C1 segment of cervical spinal cord (tissue), 14 donors: Measurements from ENCODE around the gene TMEM107.
A peak's percentile ranks its signal among the peaks of the same experiment; 100 is the strongest.
"Not testable (repeated sequence)": the region's sequence is repeated elsewhere in the genome, so short reads cannot be mapped to it uniquely, and the experiment has no call there.

ENCODE experiments used
- DNase-seq, 14 donors: peaks; one replicate each; lab custom pipeline; 2025; lab: John Stamatoyannopoulos, UW

The TMEM107 gene

GRCh38 chr17:8189711-8190477 lies 13.7 kb upstream of the TMEM107 start, which contains the start of gene BORCS6:
Gene BORCS6 (minus strand): TSS chr17:8190180. CDS start chr17:8190140, 40 bp downstream.
- DNase-seq: peak; percentile 81 to 99 (median 98)

GRCh38 chr17:8189041-8189710 lies 13.0 kb upstream of the TMEM107 start:
- peak in 5 of 14 donors; percentile 33 to 55 (median 48) for DNase-seq

- DNase-seq: peak in 2 of 14 donors; percentile 19 to 37
Measured at GRCh38 chr17:8188263-8188839, 12.2 kb upstream of the TMEM107 start.

GRCh38 chr17:8187517-8188262 lies 11.5 kb upstream of the TMEM107 start:
- peak in 12 of 14 donors; percentile 51 to 82 (median 74) for DNase-seq

GRCh38 chr17:8186787-8187516 lies 10.8 kb upstream of the TMEM107 start:
- DNase-seq: peak in 12 of 14 donors; percentile 80 to 98 (median 91)

GRCh38 chr17:8186446-8186786 lies 10.2 kb upstream of the TMEM107 start:
- DNase-seq: no peak

- peak in 12 of 14 donors; percentile 68 to 87 (median 82) for DNase-seq
Measured at GRCh38 chr17:8185582-8186445, 9.6 kb upstream of the TMEM107 start.

GRCh38 chr17:8176998-8177731 lies 985 bp upstream of the TMEM107 start:
- no peak for DNase-seq

GRCh38 chr17:8175795-8176196 lies 384 bp downstream of the TMEM107 start:
- peak in 4 of 14 donors; percentile 37 to 63 (median 54) for DNase-seq

GRCh38 chr17:8173871-8174322 lies 2.3 kb downstream of the TMEM107 start:
- no peak for DNase-seq

- peak in 12 of 14 donors; percentile 58 to 98 (median 81) for DNase-seq
Measured at GRCh38 chr17:8173056-8173870, 2.9 kb downstream of the TMEM107 start.

- not testable (repeated sequence) for DNase-seq
Measured at GRCh38 chr17:8170186-8170585, 6.0 kb downstream of the TMEM107 start.

- DNase-seq: no peak
Measured at GRCh38 chr17:8167526-8167925, 8.7 kb downstream of the TMEM107 start.

GRCh38 chr17:8166731-8167130 lies 9.4 kb downstream of the TMEM107 start:
- no peak for DNase-seq

GRCh38 chr17:8164815-8165131 lies 11.4 kb downstream of the TMEM107 start:
- no peak for DNase-seq

- peak in 9 of 14 donors; percentile 38 to 71 (median 55) for DNase-seq
Measured at GRCh38 chr17:8163978-8164814, 12.0 kb downstream of the TMEM107 start.
